ENCODE results near the gene ALPK1.

Gene ALPK1

DNA sequence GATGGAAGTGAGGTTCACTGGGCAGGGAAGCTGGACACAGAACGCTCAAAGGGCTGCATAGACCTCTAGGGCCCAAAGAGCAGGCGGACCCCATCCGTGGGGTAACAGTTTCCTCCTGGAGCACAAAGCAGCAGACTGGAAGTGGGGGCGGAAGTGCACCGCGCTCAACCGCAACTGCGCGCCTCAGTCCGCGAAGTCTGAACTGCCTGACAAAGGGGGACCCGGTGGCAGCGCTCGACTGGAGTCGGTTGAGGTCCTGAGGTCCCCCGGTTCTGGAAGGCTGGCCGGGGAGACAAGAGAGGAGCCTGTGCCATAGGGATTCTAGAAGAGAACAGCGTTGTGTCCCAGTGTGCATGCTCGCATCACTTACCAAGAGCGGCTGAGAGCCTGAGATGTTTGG, 58.5 kb downstream of the ALPK1 start:
- H3K79me2 ChIP-seq (ENCODE audit: low read length) = no peaks in the 10 kb centered on the region
- no peaks in the 10 kb centered on the region for H4K20me1 ChIP-seq (ENCODE audit: insufficient read depth, low read length)
- no peak overlapping the region for H2AFZ ChIP-seq (ENCODE audit: low read length)
- no peaks in the 10 kb centered on the region for H3K36me3 ChIP-seq (replicated peaks; ENCODE audit: insufficient read depth, low read length)
- no peaks in the 10 kb centered on the region for H3F3A ChIP-seq (ENCODE audit: insufficient read depth, low read length)
- H3K4me2 ChIP-seq (ENCODE audit: low read depth, low read length) = no peak overlapping the region
- no peak overlapping the region for H3K27ac ChIP-seq (ENCODE audit: low read length)
- DNase-seq = no peak
- H3K27me3 ChIP-seq (replicated peaks; ENCODE audit: insufficient read depth, low read length) = no peaks in the 10 kb centered on the region
- H3K9me2 ChIP-seq (replicated peaks; ENCODE audit: insufficient read depth, low read length) = no peaks in the 10 kb centered on the region
- no peaks in the 10 kb centered on the region for H3K9me3 ChIP-seq (replicated peaks; ENCODE audit: insufficient read depth, low read length)
- H3K9ac ChIP-seq (ENCODE audit: low read length) = no peak overlapping the region
- no peaks in the 10 kb centered on the region for H3K4me1 ChIP-seq (ENCODE audit: low read length)
- TF ChIP-seq CTCF (IDR thresholded peaks at IDR 0.05; ENCODE audit: low read length) (no peak), EZH2 (optimal IDR thresholded peaks at IDR 0.05; ENCODE audit: low read depth, low read length) (no peak), EZH2phosphoT487 (IDR thresholded peaks at IDR 0.05; ENCODE audit: low read length) (no peak)
- H3K4me3 ChIP-seq (ENCODE audit: low read length) = no peak overlapping the region

GRCh38 chr4:112357453-112357852, 60.3 kb downstream of the ALPK1 start:
- H3K4me3 ChIP-seq (ENCODE audit: low read length) = no peak overlapping the region
- no peaks in the 10 kb centered on the region for H3K4me1 ChIP-seq (ENCODE audit: low read length)
- H3K27me3 ChIP-seq (replicated peaks; ENCODE audit: insufficient read depth, low read length) = no peaks in the 10 kb centered on the region
- H4K20me1 ChIP-seq (ENCODE audit: insufficient read depth, low read length) = no peaks in the 10 kb centered on the region
- no peaks in the 10 kb centered on the region for H3K9me3 ChIP-seq (replicated peaks; ENCODE audit: insufficient read depth, low read length)
- no peaks in the 10 kb centered on the region for H3K36me3 ChIP-seq (replicated peaks; ENCODE audit: insufficient read depth, low read length)
- H3K79me2 ChIP-seq (ENCODE audit: low read length) = no peaks in the 10 kb centered on the region
- TF ChIP-seq CTCF (IDR thresholded peaks at IDR 0.05; ENCODE audit: low read length) (no peak), EZH2 (optimal IDR thresholded peaks at IDR 0.05; ENCODE audit: low read depth, low read length) (no peak), EZH2phosphoT487 (IDR thresholded peaks at IDR 0.05; ENCODE audit: low read length) (no peak)
- H3K9me2 ChIP-seq (replicated peaks; ENCODE audit: insufficient read depth, low read length) = no peaks in the 10 kb centered on the region
- H3K4me2 ChIP-seq (ENCODE audit: low read depth, low read length) = no peak overlapping the region
- no peak for DNase-seq
- H3K9ac ChIP-seq (ENCODE audit: low read length) = no peak overlapping the region
- H3K27ac ChIP-seq (ENCODE audit: low read length) = no peak overlapping the region
- H3F3A ChIP-seq (ENCODE audit: insufficient read depth, low read length) = no peaks in the 10 kb centered on the region
- no peak overlapping the region for H2AFZ ChIP-seq (ENCODE audit: low read length)

GRCh38 chr4:112357897-112358296, 60.7 kb downstream of the ALPK1 start:
- Histone ChIP-seq H3K36me3 (replicated peaks; ENCODE audit: insufficient read depth, low read length) (no peaks in the 10 kb centered on the region), H3K79me2 (ENCODE audit: low read length) (no peaks in the 10 kb centered on the region), H3K4me3 (ENCODE audit: low read length) (no peak overlapping the region), H3K4me2 (ENCODE audit: low read depth, low read length) (no peak overlapping the region), H3K9me3 (replicated peaks; ENCODE audit: insufficient read depth, low read length) (no peaks in the 10 kb centered on the region), H3K9ac (ENCODE audit: low read length) (no peak overlapping the region), H3K4me1 (ENCODE audit: low read length) (no peaks in the 10 kb centered on the region), H2AFZ (ENCODE audit: low read length) (no peak overlapping the region), H3K27me3 (replicated peaks; ENCODE audit: insufficient read depth, low read length) (no peaks in the 10 kb centered on the region), H4K20me1 (ENCODE audit: insufficient read depth, low read length) (no peaks in the 10 kb centered on the region), H3K9me2 (replicated peaks; ENCODE audit: insufficient read depth, low read length) (no peaks in the 10 kb centered on the region), H3F3A (ENCODE audit: insufficient read depth, low read length) (no peaks in the 10 kb centered on the region), H3K27ac (ENCODE audit: low read length) (no peak overlapping the region)
- no peak for TF ChIP-seq EZH2 (optimal IDR thresholded peaks at IDR 0.05; ENCODE audit: low read depth, low read length)
- TF ChIP-seq CTCF (IDR thresholded peaks at IDR 0.05; ENCODE audit: low read length) = no peak
- no peak for TF ChIP-seq EZH2phosphoT487 (IDR thresholded peaks at IDR 0.05; ENCODE audit: low read length)
- no peak for DNase-seq
